WTC11 (cell line): ENCODE data around the gene HMBS. TPM values are rescaled to one million over a fixed set of nuclear protein-coding genes. Genes with fewer than 3 reads are reported as not detected.
"Not testable (repeated sequence)": the region's sequence is repeated elsewhere in the genome, so short reads cannot be mapped to it uniquely, and the experiment has no call there.

Experiments used
- ATAC-seq: fragments of 200-7000 bp; cut with Tn5 transposase; 2 replicates; pipeline ENCODE4 v1.10.0; 2021; ENCODE audit warnings: mild to moderate bottlenecking, moderate library complexity
- CTCF ChIA-PET: fragments of 300-600 bp; sonication (Branson Sonifier 250); formaldehyde crosslinking; loops from one replicate; lab custom pipeline; 2021; ENCODE audit warnings: antibody characterized with exemption; lab: Charles Lee
- POLR2A ChIA-PET: fragments of 350-600 bp; sonication (Branson Sonifier 250); formaldehyde crosslinking; loops from one replicate; lab custom pipeline; 2021; ENCODE audit warnings: antibody characterized with exemption; lab: Charles Lee
- DNase-seq: peaks from one replicate; pipeline ENCODE4 v3.0.0; 2021; ENCODE audit warnings: low spot score
- H3K27ac Mint-ChIP-seq: 2 replicates; pipeline ENCODE4 v1.8.0; 2021; ENCODE audit warnings: mixed read lengths
- H3K27me3 Mint-ChIP-seq: 2 replicates; pipeline ENCODE4 v1.8.0; 2021; ENCODE audit warnings: low read depth, mild to moderate bottlenecking, moderate library complexity, mixed read lengths
- H3K36me3 Mint-ChIP-seq: 2 replicates; pipeline ENCODE4 v1.8.0; 2021; ENCODE audit warnings: mixed read lengths
- H3K4me1 Mint-ChIP-seq: 2 replicates; pipeline ENCODE4 v1.8.0; 2022; ENCODE audit warnings: mixed read lengths
- H3K4me3 Mint-ChIP-seq: 2 replicates; pipeline ENCODE4 v1.8.0; 2021; ENCODE audit warnings: mild to moderate bottlenecking, moderate library complexity, mixed read lengths
- H3K9me3 Mint-ChIP-seq: 2 replicates; pipeline ENCODE4 v1.8.0; 2021; ENCODE audit warnings: mixed read lengths
- ARID4B ChIP-seq: sonication (generic); formaldehyde crosslinking; IDR thresholded peaks from 2 replicates; pipeline ENCODE4 v1.8.0; 2023; ENCODE audit warnings: missing genetic modification reagents, mild to moderate bottlenecking, borderline replicate concordance
- ATF2 ChIP-seq: sonication (generic); formaldehyde crosslinking; IDR thresholded peaks from 2 replicates; pipeline ENCODE4 v1.8.1; 2022; ENCODE audit warnings: low read depth, missing genetic modification reagents, borderline replicate concordance
- ATF3 ChIP-seq: sonication (generic); formaldehyde crosslinking; conservative IDR thresholded peaks from 2 replicates; pipeline ENCODE4 v1.8.1; 2022; ENCODE audit warnings: mild to moderate bottlenecking, missing genetic modification reagents
- CTCF ChIP-seq: fragments of 200-600 bp; IDR thresholded peaks from 2 replicates; pipeline ENCODE4 v1.8.0; 2022; ENCODE audit warnings: antibody characterized with exemption
- ESRRA ChIP-seq: sonication (generic); formaldehyde crosslinking; IDR thresholded peaks from 2 replicates; pipeline ENCODE4 v1.8.1; 2022; ENCODE audit warnings: mild to moderate bottlenecking, missing genetic modification reagents, borderline replicate concordance
- FOXJ3 ChIP-seq: sonication (generic); formaldehyde crosslinking; IDR thresholded peaks from 2 replicates; pipeline ENCODE4 v1.9.0; 2021; ENCODE audit warnings: missing genetic modification reagents, mild to moderate bottlenecking, borderline replicate concordance
- HMGA2 ChIP-seq: fragments of 250-450 bp; sonication (Bioruptor Pico); IDR thresholded peaks from 2 replicates; pipeline ENCODE4 v1.4.0; 2021; ENCODE audit warnings: mild to moderate bottlenecking, moderate library complexity
- JAZF1 ChIP-seq: fragments of 250-450 bp; sonication (Bioruptor Pico); IDR thresholded peaks from 2 replicates; pipeline ENCODE4 v1.9.0; 2021; ENCODE audit warnings: moderate library complexity, mild to moderate bottlenecking, inconsistent platforms
- NFATC4 ChIP-seq: fragments of 250-450 bp; sonication (Bioruptor Pico); IDR thresholded peaks from 2 replicates; pipeline ENCODE4 v1.9.0; 2021; ENCODE audit warnings: mild to moderate bottlenecking
- NFE2L1 ChIP-seq: sonication (generic); formaldehyde crosslinking; IDR thresholded peaks from 2 replicates; pipeline ENCODE4 v1.8.1; 2023; ENCODE audit warnings: missing genetic modification reagents
- NFYB ChIP-seq: sonication (generic); formaldehyde crosslinking; conservative IDR thresholded peaks from 2 replicates; pipeline ENCODE4 v1.8.0; 2022; ENCODE audit warnings: low read depth, missing genetic modification reagents
- OVOL2 ChIP-seq: fragments of 250-450 bp; sonication (Bioruptor Pico); IDR thresholded peaks from 2 replicates; pipeline ENCODE4 v1.9.0; 2021; ENCODE audit warnings: mild to moderate bottlenecking, borderline replicate concordance
- RORB ChIP-seq: fragments of 250-450 bp; sonication (Bioruptor Pico); IDR thresholded peaks from 2 replicates; pipeline ENCODE4 v1.9.0; 2021; ENCODE audit warnings: mild to moderate bottlenecking
- TP53 ChIP-seq: sonication (generic); formaldehyde crosslinking; IDR thresholded peaks from 2 replicates; pipeline ENCODE4 v1.8.1; 2023; ENCODE audit warnings: mild to moderate bottlenecking, missing genetic modification reagents
- ZBTB21 ChIP-seq: sonication (generic); formaldehyde crosslinking; IDR thresholded peaks from 2 replicates; pipeline ENCODE4 v1.8.1; 2023; ENCODE audit warnings: mild to moderate bottlenecking, missing genetic modification reagents, borderline replicate concordance
- ZNF232 ChIP-seq: sonication (generic); formaldehyde crosslinking; IDR thresholded peaks from 2 replicates; pipeline ENCODE4 v1.8.0; 2022; ENCODE audit warnings: mild to moderate bottlenecking, missing genetic modification reagents
- total RNA-seq: library from RNA; stranded (reverse); gene quantifications from 3 replicates; pipeline ENCODE4 v1.2.3, GENCODE V29; 2021
- TF ChIP-seq, protein P1 (sequence below): fragments of 250-450 bp; sonication (Bioruptor Pico); conservative IDR thresholded peaks from 2 replicates; pipeline ENCODE4 v1.9.0; 2021; ENCODE audit warnings: mild to moderate bottlenecking
- TF ChIP-seq, protein P2 (sequence below): sonication (generic); formaldehyde crosslinking; IDR thresholded peaks from 2 replicates; pipeline ENCODE4 v1.8.0; 2023; ENCODE audit warnings: mild to moderate bottlenecking, missing genetic modification reagents
- TF ChIP-seq, protein P3 (sequence below): fragments of 250-450 bp; sonication (Bioruptor Pico); IDR thresholded peaks from 2 replicates; pipeline ENCODE4 v1.9.0; 2021; ENCODE audit warnings: mild to moderate bottlenecking
- TF ChIP-seq, protein P4 (sequence below): sonication (generic); formaldehyde crosslinking; IDR thresholded peaks from 2 replicates; pipeline ENCODE4 v1.8.1; 2023; ENCODE audit warnings: mild to moderate bottlenecking, missing genetic modification reagents, moderate library complexity

HMBS gene
- total RNA-seq, 1 experiment from 2014 or later = 62.3 TPM

DNA sequence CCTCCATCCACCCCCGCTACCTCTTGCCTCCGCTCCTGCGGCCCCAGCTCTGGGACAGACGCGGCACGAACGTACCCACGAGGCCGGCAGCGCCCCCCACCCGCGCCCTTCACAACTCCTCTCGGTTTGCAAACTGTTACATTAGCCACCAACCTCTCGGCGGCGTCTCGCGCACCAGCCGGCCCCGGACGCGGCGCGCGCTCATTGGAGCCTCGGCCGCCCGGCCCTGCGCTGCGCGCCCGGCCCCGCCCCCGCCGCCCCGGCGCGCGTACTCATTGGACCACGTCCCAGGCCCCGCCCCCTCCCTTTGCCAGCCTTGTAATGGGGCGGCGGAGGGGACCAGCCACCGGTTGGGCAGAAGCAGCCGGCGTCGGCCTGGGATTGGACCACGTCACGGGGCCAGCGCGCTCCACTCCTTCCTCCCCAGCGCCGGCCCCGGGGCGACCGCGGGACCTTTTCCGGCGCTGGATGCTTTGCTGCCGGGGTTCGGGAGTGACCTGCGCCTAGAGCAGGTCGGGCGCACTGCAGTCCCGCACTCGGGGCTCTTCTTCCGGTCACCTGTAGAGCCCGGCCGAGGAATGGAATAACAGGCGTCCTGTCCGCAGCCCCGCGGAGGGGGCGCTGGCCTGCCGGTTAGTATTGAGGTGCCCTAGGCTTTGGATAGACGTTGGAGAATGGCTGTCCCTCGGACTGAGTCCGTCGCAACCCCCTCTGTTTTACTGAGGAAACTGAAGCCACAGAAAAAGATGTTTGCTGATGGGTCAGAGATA lies 27.5 kb upstream of the HMBS start, which contains the start of gene HYOU1 (continued):
- TF ChIP-seq, protein P1, sequence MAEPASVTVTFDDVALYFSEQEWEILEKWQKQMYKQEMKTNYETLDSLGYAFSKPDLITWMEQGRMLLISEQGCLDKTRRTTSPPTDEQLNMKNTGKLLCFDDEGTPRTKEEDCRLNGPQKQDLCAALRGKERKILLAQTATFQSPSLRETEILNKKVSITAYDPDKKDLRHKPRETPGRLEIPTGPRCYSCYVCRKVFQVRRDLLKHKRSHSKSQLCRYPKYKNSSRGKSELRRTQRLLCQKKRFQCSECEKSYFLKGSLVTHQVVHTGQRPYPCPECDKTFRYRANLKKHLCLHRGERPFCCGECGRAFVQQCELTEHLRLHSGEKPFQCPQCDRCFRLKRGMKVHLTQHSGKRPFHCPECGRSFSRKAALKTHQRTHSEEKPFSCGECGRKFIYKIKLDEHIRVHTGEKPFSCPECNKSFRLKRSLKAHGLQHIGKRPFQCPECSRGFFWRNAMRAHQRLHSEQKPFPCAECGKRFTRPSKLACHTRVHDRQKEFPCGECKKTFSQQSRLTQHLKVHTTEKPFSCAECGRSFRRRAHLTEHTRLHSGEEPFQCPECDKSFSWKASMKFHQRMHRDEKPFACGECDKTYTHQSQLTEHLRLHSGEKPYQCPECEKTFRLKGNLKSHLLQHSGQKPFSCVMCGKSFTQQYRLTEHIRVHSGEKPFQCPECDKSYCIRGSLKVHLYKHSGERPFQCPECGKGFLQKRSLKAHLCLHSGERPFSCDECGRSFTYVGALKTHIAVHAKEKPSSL (CRISPR knock-in tag) = no peak
- no peak for TF ChIP-seq HMGA2
- peak; percentile 88 for TF ChIP-seq NFYB (CRISPR knock-in tag)
- TF ChIP-seq, protein P2, sequence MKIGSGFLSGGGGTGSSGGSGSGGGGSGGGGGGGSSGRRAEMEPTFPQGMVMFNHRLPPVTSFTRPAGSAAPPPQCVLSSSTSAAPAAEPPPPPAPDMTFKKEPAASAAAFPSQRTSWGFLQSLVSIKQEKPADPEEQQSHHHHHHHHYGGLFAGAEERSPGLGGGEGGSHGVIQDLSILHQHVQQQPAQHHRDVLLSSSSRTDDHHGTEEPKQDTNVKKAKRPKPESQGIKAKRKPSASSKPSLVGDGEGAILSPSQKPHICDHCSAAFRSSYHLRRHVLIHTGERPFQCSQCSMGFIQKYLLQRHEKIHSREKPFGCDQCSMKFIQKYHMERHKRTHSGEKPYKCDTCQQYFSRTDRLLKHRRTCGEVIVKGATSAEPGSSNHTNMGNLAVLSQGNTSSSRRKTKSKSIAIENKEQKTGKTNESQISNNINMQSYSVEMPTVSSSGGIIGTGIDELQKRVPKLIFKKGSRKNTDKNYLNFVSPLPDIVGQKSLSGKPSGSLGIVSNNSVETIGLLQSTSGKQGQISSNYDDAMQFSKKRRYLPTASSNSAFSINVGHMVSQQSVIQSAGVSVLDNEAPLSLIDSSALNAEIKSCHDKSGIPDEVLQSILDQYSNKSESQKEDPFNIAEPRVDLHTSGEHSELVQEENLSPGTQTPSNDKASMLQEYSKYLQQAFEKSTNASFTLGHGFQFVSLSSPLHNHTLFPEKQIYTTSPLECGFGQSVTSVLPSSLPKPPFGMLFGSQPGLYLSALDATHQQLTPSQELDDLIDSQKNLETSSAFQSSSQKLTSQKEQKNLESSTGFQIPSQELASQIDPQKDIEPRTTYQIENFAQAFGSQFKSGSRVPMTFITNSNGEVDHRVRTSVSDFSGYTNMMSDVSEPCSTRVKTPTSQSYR = no peak
- no peak for TF ChIP-seq ATF3
- TF ChIP-seq ESRRA (CRISPR knock-in tag) = no peak
- TF ChIP-seq JAZF1 (CRISPR knock-in tag) = no peak
- TF ChIP-seq, protein P3, sequence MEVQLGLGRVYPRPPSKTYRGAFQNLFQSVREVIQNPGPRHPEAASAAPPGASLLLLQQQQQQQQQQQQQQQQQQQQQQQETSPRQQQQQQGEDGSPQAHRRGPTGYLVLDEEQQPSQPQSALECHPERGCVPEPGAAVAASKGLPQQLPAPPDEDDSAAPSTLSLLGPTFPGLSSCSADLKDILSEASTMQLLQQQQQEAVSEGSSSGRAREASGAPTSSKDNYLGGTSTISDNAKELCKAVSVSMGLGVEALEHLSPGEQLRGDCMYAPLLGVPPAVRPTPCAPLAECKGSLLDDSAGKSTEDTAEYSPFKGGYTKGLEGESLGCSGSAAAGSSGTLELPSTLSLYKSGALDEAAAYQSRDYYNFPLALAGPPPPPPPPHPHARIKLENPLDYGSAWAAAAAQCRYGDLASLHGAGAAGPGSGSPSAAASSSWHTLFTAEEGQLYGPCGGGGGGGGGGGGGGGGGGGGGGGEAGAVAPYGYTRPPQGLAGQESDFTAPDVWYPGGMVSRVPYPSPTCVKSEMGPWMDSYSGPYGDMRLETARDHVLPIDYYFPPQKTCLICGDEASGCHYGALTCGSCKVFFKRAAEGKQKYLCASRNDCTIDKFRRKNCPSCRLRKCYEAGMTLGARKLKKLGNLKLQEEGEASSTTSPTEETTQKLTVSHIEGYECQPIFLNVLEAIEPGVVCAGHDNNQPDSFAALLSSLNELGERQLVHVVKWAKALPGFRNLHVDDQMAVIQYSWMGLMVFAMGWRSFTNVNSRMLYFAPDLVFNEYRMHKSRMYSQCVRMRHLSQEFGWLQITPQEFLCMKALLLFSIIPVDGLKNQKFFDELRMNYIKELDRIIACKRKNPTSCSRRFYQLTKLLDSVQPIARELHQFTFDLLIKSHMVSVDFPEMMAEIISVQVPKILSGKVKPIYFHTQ (CRISPR knock-in tag) = no peak
- TF ChIP-seq FOXJ3 (CRISPR knock-in tag) = no peak
- no peak; the same call in 1 of the 2 replicates for TF ChIP-seq ARID4B (CRISPR knock-in tag)
- no peak for TF ChIP-seq NFE2L1 (CRISPR knock-in tag)
- TF ChIP-seq TP53 = peak; percentile 25; the same call in 1 of the 2 replicates
- TF ChIP-seq OVOL2 = no peak
- no peak for TF ChIP-seq ZBTB21 (CRISPR knock-in tag)
- TF ChIP-seq ATF2 (CRISPR knock-in tag) = no peak
- no peak for TF ChIP-seq CTCF
- TF ChIP-seq, protein P4, sequence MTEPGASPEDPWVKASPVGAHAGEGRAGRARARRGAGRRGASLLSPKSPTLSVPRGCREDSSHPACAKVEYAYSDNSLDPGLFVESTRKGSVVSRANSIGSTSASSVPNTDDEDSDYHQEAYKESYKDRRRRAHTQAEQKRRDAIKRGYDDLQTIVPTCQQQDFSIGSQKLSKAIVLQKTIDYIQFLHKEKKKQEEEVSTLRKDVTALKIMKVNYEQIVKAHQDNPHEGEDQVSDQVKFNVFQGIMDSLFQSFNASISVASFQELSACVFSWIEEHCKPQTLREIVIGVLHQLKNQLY (CRISPR knock-in tag) = no peak
- TF ChIP-seq RORB (CRISPR knock-in tag) = no peak
- TF ChIP-seq NFATC4 (CRISPR knock-in tag) = no peak
- 0 out of 2 replicates have a peak, but pooled peaks have one; percentile 25 for TF ChIP-seq ZNF232 (CRISPR knock-in tag)
- TF ChIP-seq, all 79 proteins: peak for 18

GRCh38 chr11:119059128-119059527 lies 25.6 kb upstream of the HMBS start:
- H3K4me3 Mint-ChIP-seq, DNase-seq, POLR2A ChIA-PET, CTCF ChIA-PET, H3K9me3 Mint-ChIP-seq, ATAC-seq, H3K27ac Mint-ChIP-seq, H3K27me3 Mint-ChIP-seq: not testable (repeated sequence)
- Mint-ChIP-seq H3K4me1 (peaks cover 17% of the 10 kb centered on the region), H3K36me3 (peaks cover 21% of the 10 kb centered on the region)
